DLD1 (cell line): ENCODE measurements around the gene SLC38A10.

Experiments used
- in situ Hi-C: cut with HindIII; loops from 2 replicates; pipeline ENCODE4 v1.10.0; 2017; ENCODE audit warnings: low sequenced_read_pairs

The SLC38A10 gene

GRCh38 chr17:81300586-81301155 lies 5.6 kb upstream of the SLC38A10 start:
- in situ Hi-C loops: no loop called here

GRCh38 chr17:81299846-81300585 lies 4.9 kb upstream of the SLC38A10 start:
- in situ Hi-C loops: no loop called here

GRCh38 chr17:81298991-81299738 lies 4.1 kb upstream of the SLC38A10 start:
- in situ Hi-C loops: no loop called here

- in situ Hi-C loops: no loop called here
Measured at GRCh38 chr17:81298325-81298990, 3.4 kb upstream of the SLC38A10 start.

- in situ Hi-C loops: no loop called here
Measured at GRCh38 chr17:81295676-81296381, 722 bp upstream of the SLC38A10 start.

GRCh38 chr17:81294512-81295030 lies 536 bp downstream of the SLC38A10 start:
- in situ Hi-C loops: no loop called here

GRCh38 chr17:81292450-81292849 lies 2.7 kb downstream of the SLC38A10 start:
- in situ Hi-C loops: no loop called here

- in situ Hi-C loops: no loop called here
Measured at GRCh38 chr17:81291662-81292061, 3.4 kb downstream of the SLC38A10 start.

- in situ Hi-C loops: no loop called here
Measured at GRCh38 chr17:81290230-81290629, 4.9 kb downstream of the SLC38A10 start.

GRCh38 chr17:81289627-81290026 lies 5.5 kb downstream of the SLC38A10 start:
- in situ Hi-C loops: no loop called here

- in situ Hi-C loops: no loop called here
Measured at GRCh38 chr17:81288715-81289114, 6.4 kb downstream of the SLC38A10 start.

GRCh38 chr17:81287741-81288430 lies 7.2 kb downstream of the SLC38A10 start:
- in situ Hi-C loops: no loop called here

GRCh38 chr17:81287152-81287551 lies 8.0 kb downstream of the SLC38A10 start:
- in situ Hi-C loops: no loop called here

GRCh38 chr17:81286491-81287145 lies 8.5 kb downstream of the SLC38A10 start:
- in situ Hi-C loops: no loop called here

- in situ Hi-C loops: no loop called here
Measured at GRCh38 chr17:81285894-81286293, 9.2 kb downstream of the SLC38A10 start.

- in situ Hi-C loops: no loop called here
Measured at GRCh38 chr17:81285179-81285878, 9.8 kb downstream of the SLC38A10 start.

GRCh38 chr17:81282876-81283275 lies 12.2 kb downstream of the SLC38A10 start:
- in situ Hi-C loops: no loop called here

- in situ Hi-C loops: no loop called here
Measured at GRCh38 chr17:81282141-81282540, 13.0 kb downstream of the SLC38A10 start.

GRCh38 chr17:81280571-81280970 lies 14.5 kb downstream of the SLC38A10 start:
- in situ Hi-C loops: no loop called here
